Fibroblast of the aortic adventitia (primary cell): ENCODE data around the gene TSPAN31. TPM values are rescaled to one million over a fixed set of nuclear protein-coding genes. Genes with fewer than 3 reads are reported as not detected.

Experiments used
- DNase-seq: peaks from one replicate; pipeline ENCODE4 v3.0.0-alpha.2; 2010; ENCODE audit warnings: low read depth
- H3K4me3 ChIP-seq: 2 replicates; pipeline ENCODE4 v1.5.1; 2011; ENCODE audit warnings: low read depth, mild to moderate bottlenecking, control low read depth, low read length, moderate library complexity
- CTCF ChIP-seq: IDR thresholded peaks from 2 replicates; pipeline ENCODE4 v1.5.1; 2011; ENCODE audit warnings: mild to moderate bottlenecking, low read length, control low read depth, inconsistent platforms; ENCODE audit not compliant: insufficient read depth
- total RNA-seq: library from RNA; depleted of rRNA; stranded (reverse); fragments of >200 nt; gene quantifications from 2 replicates; pipeline ENCODE4 v1.2.3, GENCODE V29; 2012; ENCODE audit warnings: low replicate concordance

The TSPAN31 gene
- total RNA-seq, 1 donor = 43.9 TPM

GRCh38 chr12:57760347-57760982, 15.6 kb downstream of the TSPAN31 start:
- no peak for DNase-seq
- TF ChIP-seq CTCF = no peak
- no peak overlapping the region for H3K4me3 ChIP-seq

- no peak for DNase-seq
- no peak for TF ChIP-seq CTCF
- H3K4me3 ChIP-seq = no peak overlapping the region
These were observed 16.7 kb downstream of the TSPAN31 start for GRCh38 chr12:57761391-57761998.

GRCh38 chr12:57762463-57762862, 17.6 kb downstream of the TSPAN31 start:
- TF ChIP-seq CTCF = no peak
- DNase-seq = no peak
- H3K4me3 ChIP-seq = no peak overlapping the region

- no peak for TF ChIP-seq CTCF
- no peak for DNase-seq
- H3K4me3 ChIP-seq = no peak overlapping the region
These were observed 19.2 kb downstream of the TSPAN31 start for GRCh38 chr12:57763881-57764661.

- H3K4me3 ChIP-seq = no peak overlapping the region
- DNase-seq = no peak
- TF ChIP-seq CTCF = no peak
These were observed 19.8 kb downstream of the TSPAN31 start for GRCh38 chr12:57764662-57765002.

GRCh38 chr12:57765003-57765697, 20.3 kb downstream of the TSPAN31 start:
- TF ChIP-seq CTCF = peak; percentile 39
- no peak for DNase-seq

More at GRCh38 chr12:57765003-57765697, 20.3 kb downstream of the TSPAN31 start:
- peak overlapping the region; percentile 28 for H3K4me3 ChIP-seq
